ENCODE results near the gene SNAPIN.

DNA sequence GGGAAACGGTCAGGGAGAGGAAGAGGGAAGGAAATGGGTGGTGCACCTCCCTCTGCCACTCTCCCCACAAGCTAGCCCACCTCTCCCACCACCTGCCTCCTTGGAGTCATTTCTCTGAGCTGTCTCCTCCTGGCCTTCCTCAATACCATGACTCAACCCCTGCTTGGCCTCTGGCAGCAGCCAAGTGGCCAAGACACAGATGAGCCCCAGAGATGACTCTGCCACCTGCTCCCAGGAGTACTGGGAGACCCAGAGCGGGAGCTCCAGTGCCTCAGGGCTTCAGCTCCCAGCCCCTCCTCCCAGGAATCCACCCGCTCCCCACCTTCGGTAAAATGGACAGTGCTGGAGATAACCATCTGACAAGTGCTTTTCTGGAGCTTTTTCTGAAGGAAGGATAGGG lies 48.2 kb upstream of the SNAPIN start:
- TF ChIP-seq EZH2 (IDR thresholded peaks at IDR 0.05; ENCODE audit: low read length, unreplicated experiment) (no peak), CTCF (conservative IDR thresholded peaks at IDR 0.05; ENCODE audit: low read depth, low read length) (no peak), EZH2phosphoT487 (IDR thresholded peaks at IDR 0.05; ENCODE audit: borderline replicate concordance, low read length) (no peak)

All from PC-3 (cell line).